Measurements from ENCODE around the gene SPRY2.

- TF ChIP-seq CTCF (IDR thresholded peaks at IDR 0.05; ENCODE audit: low read length) = no peak
- no peak for TF ChIP-seq EZH2phosphoT487 (IDR thresholded peaks at IDR 0.05; ENCODE audit: low read length)
Measured at GRCh38 chr13:80314711-80315653, 25.9 kb downstream of the SPRY2 start.
